Calu3 (cell line): ENCODE results near the gene EXOC6B. TPM values are rescaled to one million over a fixed set of nuclear protein-coding genes. Genes with fewer than 3 reads are reported as not detected.
A peak's percentile ranks its signal among the peaks of the same experiment; 100 is the strongest.

Experiments used
- BruUV-seq: library from RNA; stranded (reverse); fragments of 400-500 nt; replicated peaks from 2 replicates; lab custom pipeline; 2021; lab: Mats Ljungman, UMichigan
- CTCF ChIA-PET: fragments of 300-600 bp; sonication (Branson Sonifier 250); formaldehyde crosslinking; loops from one replicate; lab custom pipeline; 2022; ENCODE audit warnings: antibody characterized with exemption; lab: Charles Lee
- DNase-seq: peaks from one replicate; pipeline ENCODE4 v3.0.0; 2022
- H3K27ac Mint-ChIP-seq: one replicate; pipeline ENCODE4 v1.8.0; 2022; ENCODE audit warnings: mixed read lengths; ENCODE audit not compliant: unreplicated experiment
- H3K27me3 Mint-ChIP-seq: one replicate; pipeline ENCODE4 v1.8.0; 2022; ENCODE audit warnings: mixed read lengths; ENCODE audit not compliant: unreplicated experiment
- H3K36me3 Mint-ChIP-seq: one replicate; pipeline ENCODE4 v1.8.0; 2022; ENCODE audit warnings: mild to moderate bottlenecking, moderate library complexity, mixed read lengths; ENCODE audit not compliant: insufficient read depth, unreplicated experiment
- H3K4me1 Mint-ChIP-seq: one replicate; pipeline ENCODE4 v1.8.0; 2022; ENCODE audit warnings: mild to moderate bottlenecking, low read depth, mixed read lengths; ENCODE audit not compliant: unreplicated experiment
- H3K4me3 Mint-ChIP-seq: one replicate; pipeline ENCODE4 v1.8.0; 2022; ENCODE audit warnings: mild to moderate bottlenecking, low read depth, moderate library complexity, mixed read lengths; ENCODE audit not compliant: unreplicated experiment
- H3K9me3 Mint-ChIP-seq: one replicate; pipeline ENCODE4 v1.8.0; 2022; ENCODE audit warnings: low read depth, mixed read lengths; ENCODE audit not compliant: unreplicated experiment
- CTCF ChIP-seq: fragments of 200-600 bp; IDR thresholded peaks from one replicate; pipeline ENCODE4 v1.8.0; 2022; ENCODE audit warnings: antibody characterized with exemption; ENCODE audit not compliant: unreplicated experiment
- intact Hi-C: fragments of 100-400 bp; cut with micrococcal nuclease; formaldehyde crosslinking; loops from one replicate; pipeline ENCODE4 v1.10.0; 2022; ENCODE audit not compliant: unreplicated experiment
- total RNA-seq: library from RNA; stranded (reverse); gene quantifications from 2 replicates; pipeline ENCODE4 v1.2.3, GENCODE V29; 2022

EXOC6B gene
- total RNA-seq, 1 experiment from 2014 or later, result 26.6 TPM

- peaks cover 6% of the 10 kb centered on the region for H3K27me3 Mint-ChIP-seq
- no peaks in the 10 kb centered on the region for H3K9me3 Mint-ChIP-seq
- H3K27ac Mint-ChIP-seq, result no peak overlapping the region
- CTCF ChIA-PET, result interaction anchor here (1.1 to 1.7 kb wide), 3 partner anchors 12 to 214 kb away, joined by 3 to 6 read pairs (median 4); no protein-coding TSS in a partner anchor
- intact Hi-C loops, result no loop called here
- H3K36me3 Mint-ChIP-seq, result peaks cover 5% of the 10 kb centered on the region
- H3K4me3 Mint-ChIP-seq, result peak overlapping the region; percentile 38
- no peak for TF ChIP-seq CTCF
- no TSS peak for BruUV-seq
- DNase-seq, result no peak
- no peaks in the 10 kb centered on the region for H3K4me1 Mint-ChIP-seq
Measured at GRCh38 chr2:72138011-72138881, 687.6 kb downstream of the EXOC6B start.

GRCh38 chr2:72137498-72138010 is 688.3 kb downstream of the EXOC6B start:
- CTCF ChIA-PET, result interaction anchor here (1.1 to 1.7 kb wide), 3 partner anchors 13 to 214 kb away, joined by 3 to 6 read pairs (median 4); no protein-coding TSS in a partner anchor
- no TSS peak for BruUV-seq
- intact Hi-C loops, result no loop called here
- Mint-ChIP-seq H3K4me1 (no peaks in the 10 kb centered on the region), H3K36me3 (peaks cover 5% of the 10 kb centered on the region), H3K27me3 (no peaks in the 10 kb centered on the region), H3K4me3 (peak overlapping the region; percentile 38), H3K27ac (peak overlapping the region; percentile 68), H3K9me3 (no peaks in the 10 kb centered on the region)
- TF ChIP-seq CTCF, result peak; percentile 96
- DNase-seq, result peak; percentile 84

- CTCF ChIA-PET, result interaction anchor here (1.4 to 1.7 kb wide), 2 partner anchors 21 to 213 kb away, joined by 4 to 6 read pairs; no protein-coding TSS in a partner anchor
- H3K27me3 Mint-ChIP-seq, result no peaks in the 10 kb centered on the region
- no TSS peak for BruUV-seq
- no peak for TF ChIP-seq CTCF
- intact Hi-C loops, result no loop called here
- H3K27ac Mint-ChIP-seq, result peak overlapping the region; percentile 68
- peak overlapping the region; percentile 38 for H3K4me3 Mint-ChIP-seq
- no peaks in the 10 kb centered on the region for H3K4me1 Mint-ChIP-seq
- H3K9me3 Mint-ChIP-seq, result no peaks in the 10 kb centered on the region
- no peak for DNase-seq
- peaks cover 5% of the 10 kb centered on the region for H3K36me3 Mint-ChIP-seq
Measured at GRCh38 chr2:72136933-72137497, 688.8 kb downstream of the EXOC6B start.

- Mint-ChIP-seq H3K9me3 (no peaks in the 10 kb centered on the region), H3K4me3 (no peak overlapping the region), H3K27me3 (peaks cover under 1% of the 10 kb centered on the region), H3K4me1 (no peaks in the 10 kb centered on the region), H3K27ac (no peak overlapping the region), H3K36me3 (peaks cover 5% of the 10 kb centered on the region)
- intact Hi-C loops, result no loop called here
- BruUV-seq, result no TSS peak
- no peak for DNase-seq
- TF ChIP-seq CTCF, result no peak
- CTCF ChIA-PET, result no interaction called here
Measured at GRCh38 chr2:72136331-72136730, 689.5 kb downstream of the EXOC6B start.
